Ishikawa (cell line): Measurements from ENCODE around the gene PCDHGA12.
A peak's percentile ranks its signal among the peaks of the same experiment; 100 is the strongest.

Source experiments
- CEBPB ChIP-seq: IDR thresholded peaks from 2 replicates; pipeline ENCODE4 v1.6.1; 2012
- CREB1 ChIP-seq: IDR thresholded peaks from 2 replicates; pipeline ENCODE4 v1.6.1; 2012; ENCODE audit warnings: low read depth
- EGR1 ChIP-seq: IDR thresholded peaks from 2 replicates; pipeline ENCODE4 v1.6.1; 2012
- EP300 ChIP-seq: IDR thresholded peaks from 2 replicates; pipeline ENCODE4 v1.6.1; 2012; ENCODE audit warnings: borderline replicate concordance
- FOXM1 ChIP-seq: IDR thresholded peaks from 2 replicates; pipeline ENCODE4 v1.6.1; 2012; ENCODE audit warnings: low read depth, borderline replicate concordance
- NFIC ChIP-seq: IDR thresholded peaks from 2 replicates; pipeline ENCODE4 v1.6.1; 2012
- RAD21 ChIP-seq: IDR thresholded peaks from 2 replicates; pipeline ENCODE4 v1.6.1; 2012; ENCODE audit warnings: low read depth
- TAF1 ChIP-seq: IDR thresholded peaks from 2 replicates; pipeline ENCODE4 v1.6.1; 2012; ENCODE audit warnings: low read depth, mild to moderate bottlenecking
- TCF12 ChIP-seq: IDR thresholded peaks from 2 replicates; pipeline ENCODE4 v1.6.1; 2012; ENCODE audit warnings: low read depth
- TEAD4 ChIP-seq: IDR thresholded peaks from 2 replicates; pipeline ENCODE4 v1.6.1; 2012
- YY1 ChIP-seq: IDR thresholded peaks from 2 replicates; pipeline ENCODE4 v1.6.1; 2012; ENCODE audit warnings: low read depth
- ZBTB7A ChIP-seq: IDR thresholded peaks from 2 replicates; pipeline ENCODE4 v1.6.1; 2012; ENCODE audit warnings: low read depth
- TF ChIP-seq, protein P1 (sequence below): IDR thresholded peaks from 2 replicates; pipeline ENCODE4 v1.6.1; 2012; ENCODE audit warnings: low read depth, mild to moderate bottlenecking
- TF ChIP-seq, protein P2 (sequence below): IDR thresholded peaks from 2 replicates; pipeline ENCODE4 v1.6.1; 2012
- TF ChIP-seq, protein P3 (sequence below): IDR thresholded peaks from 2 replicates; pipeline ENCODE4 v1.6.1; 2012

The PCDHGA12 gene

DNA sequence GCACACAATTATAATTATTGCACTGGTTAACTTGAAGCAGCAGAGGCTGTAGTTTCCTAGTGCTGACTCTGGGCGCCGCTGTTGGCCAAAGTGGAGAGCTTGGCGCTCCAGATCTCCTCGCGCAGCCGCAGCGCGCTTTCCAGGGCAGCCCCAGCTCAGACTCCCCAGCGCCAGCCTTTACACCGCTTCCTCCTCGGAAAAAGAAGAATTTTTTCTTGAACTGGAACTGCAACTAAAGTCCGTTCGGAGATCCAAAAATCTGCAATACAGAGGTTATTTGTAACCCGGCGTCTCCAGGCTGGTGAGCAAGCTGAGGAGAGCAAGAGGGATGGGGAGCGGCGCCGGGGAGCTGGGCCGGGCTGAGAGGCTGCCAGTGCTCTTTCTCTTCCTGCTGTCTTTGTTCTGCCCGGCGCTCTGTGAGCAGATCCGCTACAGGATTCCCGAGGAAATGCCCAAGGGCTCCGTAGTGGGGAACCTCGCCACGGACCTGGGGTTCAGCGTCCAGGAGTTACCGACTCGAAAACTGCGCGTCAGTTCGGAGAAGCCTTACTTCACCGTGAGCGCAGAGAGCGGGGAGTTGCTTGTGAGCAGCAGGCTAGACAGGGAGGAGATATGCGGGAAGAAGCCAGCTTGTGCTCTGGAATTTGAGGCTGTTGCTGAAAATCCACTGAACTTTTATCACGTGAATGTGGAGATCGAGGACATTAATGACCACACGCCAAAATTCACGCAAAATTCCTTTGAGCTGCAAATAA is 42.6 kb upstream of the PCDHGA12 start, which contains the start of gene PCDHGB4:
TSS of gene PCDHGB4 (plus strand) at position 142 of the 755 bp plus-strand sequence. CDS start at position 329, 187 bp downstream.
- peak; percentile 52 for TF ChIP-seq RAD21

DNA sequence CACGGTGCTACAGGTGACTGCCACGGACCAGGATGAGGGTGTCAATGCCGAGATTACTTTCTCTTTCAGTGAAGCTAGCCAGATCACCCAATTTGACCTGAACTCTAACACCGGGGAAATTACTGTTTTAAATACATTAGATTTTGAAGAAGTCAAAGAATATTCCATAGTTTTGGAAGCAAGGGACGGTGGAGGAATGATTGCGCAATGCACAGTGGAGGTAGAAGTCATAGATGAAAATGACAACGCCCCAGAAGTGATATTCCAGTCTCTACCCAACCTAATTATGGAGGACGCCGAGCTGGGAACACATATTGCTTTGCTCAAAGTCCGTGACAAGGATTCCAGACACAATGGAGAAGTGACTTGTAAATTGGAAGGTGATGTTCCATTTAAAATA is 41.6 kb upstream of the PCDHGA12 start:
- TF ChIP-seq EP300 (no peak), CEBPB (peak; percentile 76), RAD21 (no peak), CREB1 (no peak)
- TF ChIP-seq, protein P1, sequence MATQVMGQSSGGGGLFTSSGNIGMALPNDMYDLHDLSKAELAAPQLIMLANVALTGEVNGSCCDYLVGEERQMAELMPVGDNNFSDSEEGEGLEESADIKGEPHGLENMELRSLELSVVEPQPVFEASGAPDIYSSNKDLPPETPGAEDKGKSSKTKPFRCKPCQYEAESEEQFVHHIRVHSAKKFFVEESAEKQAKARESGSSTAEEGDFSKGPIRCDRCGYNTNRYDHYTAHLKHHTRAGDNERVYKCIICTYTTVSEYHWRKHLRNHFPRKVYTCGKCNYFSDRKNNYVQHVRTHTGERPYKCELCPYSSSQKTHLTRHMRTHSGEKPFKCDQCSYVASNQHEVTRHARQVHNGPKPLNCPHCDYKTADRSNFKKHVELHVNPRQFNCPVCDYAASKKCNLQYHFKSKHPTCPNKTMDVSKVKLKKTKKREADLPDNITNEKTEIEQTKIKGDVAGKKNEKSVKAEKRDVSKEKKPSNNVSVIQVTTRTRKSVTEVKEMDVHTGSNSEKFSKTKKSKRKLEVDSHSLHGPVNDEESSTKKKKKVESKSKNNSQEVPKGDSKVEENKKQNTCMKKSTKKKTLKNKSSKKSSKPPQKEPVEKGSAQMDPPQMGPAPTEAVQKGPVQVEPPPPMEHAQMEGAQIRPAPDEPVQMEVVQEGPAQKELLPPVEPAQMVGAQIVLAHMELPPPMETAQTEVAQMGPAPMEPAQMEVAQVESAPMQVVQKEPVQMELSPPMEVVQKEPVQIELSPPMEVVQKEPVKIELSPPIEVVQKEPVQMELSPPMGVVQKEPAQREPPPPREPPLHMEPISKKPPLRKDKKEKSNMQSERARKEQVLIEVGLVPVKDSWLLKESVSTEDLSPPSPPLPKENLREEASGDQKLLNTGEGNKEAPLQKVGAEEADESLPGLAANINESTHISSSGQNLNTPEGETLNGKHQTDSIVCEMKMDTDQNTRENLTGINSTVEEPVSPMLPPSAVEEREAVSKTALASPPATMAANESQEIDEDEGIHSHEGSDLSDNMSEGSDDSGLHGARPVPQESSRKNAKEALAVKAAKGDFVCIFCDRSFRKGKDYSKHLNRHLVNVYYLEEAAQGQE, result no peak

DNA sequence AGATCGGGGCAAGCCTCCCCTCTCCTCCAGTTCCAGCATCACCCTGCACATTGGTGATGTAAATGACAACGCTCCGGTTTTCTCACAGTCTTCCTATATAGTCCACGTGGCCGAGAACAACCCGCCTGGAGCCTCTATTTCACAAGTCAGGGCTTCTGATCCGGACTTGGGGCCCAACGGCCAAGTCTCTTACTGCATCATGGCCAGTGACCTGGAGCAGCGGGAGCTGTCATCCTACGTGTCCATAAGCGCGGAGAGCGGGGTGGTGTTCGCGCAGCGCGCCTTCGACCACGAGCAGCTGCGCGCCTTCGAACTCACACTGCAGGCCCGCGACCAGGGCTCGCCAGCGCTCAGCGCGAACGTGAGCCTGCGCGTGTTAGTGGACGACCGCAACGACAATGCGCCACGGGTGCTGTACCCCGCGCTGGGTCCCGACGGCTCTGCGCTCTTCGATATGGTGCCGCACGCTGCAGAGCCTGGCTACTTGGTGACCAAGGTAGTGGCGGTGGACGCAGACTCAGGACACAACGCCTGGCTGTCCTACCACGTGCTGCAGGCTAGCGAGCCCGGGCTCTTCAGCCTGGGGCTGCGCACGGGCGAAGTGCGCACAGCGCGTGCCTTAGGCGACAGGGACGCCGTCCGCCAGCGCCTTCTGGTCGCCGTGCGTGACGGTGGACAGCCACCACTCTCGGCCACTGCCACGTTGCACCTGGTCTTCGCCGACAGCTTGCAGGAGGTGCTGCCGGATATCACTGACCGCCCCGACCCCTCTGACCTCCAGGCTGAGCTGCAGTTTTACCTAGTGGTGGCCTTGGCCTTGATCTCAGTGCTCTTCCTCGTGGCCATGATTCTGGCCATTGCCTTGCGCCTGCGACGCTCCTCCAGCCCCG is 40.9 kb upstream of the PCDHGA12 start:
- TF ChIP-seq TEAD4, result no peak
- TF ChIP-seq EGR1, result no peak
- no peak for TF ChIP-seq EP300
- TF ChIP-seq TCF12, result no peak
- no peak for TF ChIP-seq TAF1
- no peak for TF ChIP-seq FOXM1
- TF ChIP-seq NFIC, result no peak
- TF ChIP-seq, protein P1, result no peak
- no peak for TF ChIP-seq CEBPB
- TF ChIP-seq, protein P2, sequence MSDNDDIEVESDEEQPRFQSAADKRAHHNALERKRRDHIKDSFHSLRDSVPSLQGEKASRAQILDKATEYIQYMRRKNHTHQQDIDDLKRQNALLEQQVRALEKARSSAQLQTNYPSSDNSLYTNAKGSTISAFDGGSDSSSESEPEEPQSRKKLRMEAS, result no peak
- TF ChIP-seq, protein P3, sequence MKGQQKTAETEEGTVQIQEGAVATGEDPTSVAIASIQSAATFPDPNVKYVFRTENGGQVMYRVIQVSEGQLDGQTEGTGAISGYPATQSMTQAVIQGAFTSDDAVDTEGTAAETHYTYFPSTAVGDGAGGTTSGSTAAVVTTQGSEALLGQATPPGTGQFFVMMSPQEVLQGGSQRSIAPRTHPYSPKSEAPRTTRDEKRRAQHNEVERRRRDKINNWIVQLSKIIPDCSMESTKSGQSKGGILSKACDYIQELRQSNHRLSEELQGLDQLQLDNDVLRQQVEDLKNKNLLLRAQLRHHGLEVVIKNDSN, result no peak
- TF ChIP-seq CREB1, result no peak
- no peak for TF ChIP-seq RAD21
- no peak for TF ChIP-seq ZBTB7A
- no peak for TF ChIP-seq YY1

DNA sequence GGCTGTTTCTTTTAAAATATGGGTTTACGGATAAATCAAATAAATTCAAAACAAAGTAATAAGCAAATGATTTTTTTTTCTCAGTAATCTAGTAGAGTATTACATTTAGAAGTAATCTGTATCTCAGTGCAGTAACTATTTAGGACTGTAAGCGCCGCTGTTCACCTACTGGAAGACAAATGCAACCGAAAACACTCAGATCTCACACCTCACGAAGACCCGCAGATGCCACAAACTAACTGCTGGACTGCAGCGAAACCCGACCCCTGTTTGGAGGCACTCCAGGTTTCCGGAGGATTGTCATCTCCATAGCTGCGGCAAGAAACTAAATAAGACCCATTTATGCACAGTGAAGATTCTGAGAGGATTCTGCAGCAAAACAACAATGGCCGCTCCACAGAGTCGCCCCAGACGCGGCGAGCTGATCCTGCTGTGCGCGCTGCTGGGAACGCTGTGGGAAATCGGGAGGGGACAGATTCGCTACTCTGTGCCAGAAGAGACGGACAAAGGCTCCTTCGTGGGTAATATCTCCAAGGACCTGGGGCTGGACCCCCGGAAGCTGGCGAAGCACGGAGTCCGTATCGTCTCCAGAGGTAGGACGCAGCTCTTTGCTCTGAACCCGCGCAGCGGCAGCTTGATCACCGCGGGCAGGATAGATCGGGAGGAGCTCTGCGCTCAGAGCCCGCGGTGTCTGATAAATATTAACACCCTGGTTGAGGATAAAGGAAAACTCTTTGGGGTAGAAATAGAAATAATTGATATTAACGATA is 37.7 kb upstream of the PCDHGA12 start, which contains the start of gene PCDHGA8:
TSS of gene PCDHGA8 (plus strand) at position 205 of the 770 bp plus-strand sequence. CDS start at position 386, 181 bp downstream.
- TF ChIP-seq, protein P2, result 0 out of 2 replicates have a peak, but pooled peaks have one; percentile 24
- TF ChIP-seq EGR1, result no peak
- TF ChIP-seq RAD21, result peak; percentile 21; the same call in 1 of the 2 replicates

DNA sequence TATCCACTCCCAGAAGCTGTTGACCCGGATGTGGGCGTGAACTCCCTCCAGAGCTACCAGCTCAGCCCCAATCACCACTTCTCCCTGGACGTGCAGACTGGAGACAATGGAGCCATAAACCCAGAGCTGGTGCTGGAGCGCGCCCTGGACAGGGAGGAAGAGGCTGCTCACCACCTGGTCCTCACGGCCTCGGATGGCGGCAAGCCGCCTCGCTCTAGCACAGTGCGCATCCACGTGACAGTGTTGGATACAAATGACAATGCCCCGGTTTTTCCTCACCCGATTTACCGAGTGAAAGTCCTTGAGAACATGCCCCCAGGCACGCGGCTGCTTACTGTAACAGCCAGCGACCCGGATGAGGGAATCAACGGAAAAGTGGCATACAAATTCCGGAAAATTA is 37.0 kb upstream of the PCDHGA12 start:
- TF ChIP-seq RAD21, result no peak
- TF ChIP-seq, protein P2, result no peak
- TF ChIP-seq, protein P3, result no peak
- no peak for TF ChIP-seq YY1
- TF ChIP-seq TAF1, result no peak
- TF ChIP-seq FOXM1, result no peak
